A549 (cell line): ENCODE data around the gene INPP4B. TPM values are rescaled to one million over a fixed set of nuclear protein-coding genes. Genes with fewer than 3 reads are reported as not detected.

ENCODE experiments used
- ATAC-seq, 2 experiments: fragments of 200-7000 bp in 1 of 2; fragments of >200 bp in 1 of 2; cut with Nextera tagmentation in 1 of 2; cut with Tn5 transposase in 1 of 2; 3 replicates each; pipeline versions ENCODE4 v1.8.0 to v1.9.1; 2018 to 2020; ENCODE audit warnings: mild to moderate bottlenecking in 1 of 2, moderate library complexity in 1 of 2
- CTCF ChIA-PET: fragments of 300-600 bp; sonication (Branson Sonifier 250); formaldehyde crosslinking; extraction: SDS; loops from one replicate; lab custom pipeline; 2021; ENCODE audit warnings: antibody characterized with exemption, inconsistent platforms; lab: Yijun Ruan, JAX
- POLR2A ChIA-PET: fragments of 350-600 bp; formaldehyde crosslinking; extraction: SDS; loops from one replicate; lab custom pipeline; 2021; ENCODE audit warnings: antibody characterized with exemption, inconsistent platforms; lab: Yijun Ruan, JAX
- DNase-seq, 2 experiments: peaks; one replicate each; pipeline versions ENCODE4 v3.0.0 to v3.0.0-alpha.2; 2011 to 2016; ENCODE audit warnings: low read depth in 1 of 2, low spot score in 1 of 2
- FAIRE-seq: peaks from 2 replicates; lab custom pipeline; 2011; peaks lifted over from hg19 to GRCh38; lab: Jason Lieb, UNC
- H3K27ac ChIP-seq, 2 experiments: fragments of >200 bp; sonication (Bioruptor Twin); formaldehyde crosslinking; 3 replicates each; pipeline ENCODE4 v1.5.1; 2016 to 2017
- H3K4me1 ChIP-seq: fragments of >200 bp; sonication (Bioruptor Twin); formaldehyde crosslinking; 3 replicates; pipeline ENCODE4 v1.6.1; 2016
- H3K4me2 ChIP-seq: fragments of >200 bp; sonication (Bioruptor Twin); formaldehyde crosslinking; 3 replicates; pipeline ENCODE4 v1.6.1; 2016
- H3K4me3 ChIP-seq: fragments of >200 bp; sonication (Bioruptor Twin); formaldehyde crosslinking; 3 replicates; pipeline ENCODE4 v1.5.1; 2016
- H3K9me3 ChIP-seq: fragments of >200 bp; sonication (Bioruptor Twin); formaldehyde crosslinking; 3 replicates; pipeline ENCODE4 v1.6.1; 2016
- CBX2 ChIP-seq: fragments of 200-600 bp; sonication (generic); IDR thresholded peaks from 2 replicates; pipeline ENCODE4 v1.6.1; 2016; ENCODE audit warnings: low read depth, mild to moderate bottlenecking, borderline replicate concordance
- CHD4 ChIP-seq: fragments of 200-600 bp; sonication (generic); IDR thresholded peaks from 2 replicates; pipeline ENCODE4 v1.6.1; 2016; ENCODE audit warnings: antibody characterized with exemption, mild to moderate bottlenecking, borderline replicate concordance
- EHF ChIP-seq: fragments of 250-450 bp; sonication (Bioruptor Pico); IDR thresholded peaks from 2 replicates; pipeline ENCODE4 v1.5.0; 2020; ENCODE audit warnings: mild to moderate bottlenecking
- EP300 ChIP-seq, 2 experiments: fragments of >200 bp; sonication (Bioruptor Twin); formaldehyde crosslinking; IDR thresholded peaks; 2 replicates in 1 of 2; 3 replicates in 1 of 2; pipeline ENCODE4 v1.6.1; 2016 to 2017
- FOSB ChIP-seq: fragments of 250-450 bp; sonication (Bioruptor Pico); IDR thresholded peaks from 2 replicates; pipeline ENCODE4 v1.5.0; 2020; ENCODE audit warnings: mild to moderate bottlenecking, moderate library complexity
- FOSL2 ChIP-seq, 2 experiments: fragments of 450-650 bp in 1 of 2; fragments of >200 bp in 1 of 2; sonication (Bioruptor Twin) in 1 of 2; formaldehyde crosslinking; IDR thresholded peaks; 2 replicates each; pipeline versions ENCODE4 v1.5.0 to v1.6.1; 2016 to 2020; ENCODE audit warnings: mild to moderate bottlenecking in 1 of 2, moderate library complexity in 1 of 2
- FOXS1 ChIP-seq: fragments of 250-450 bp; sonication (Bioruptor Pico); IDR thresholded peaks from 2 replicates; pipeline ENCODE4 v1.5.0; 2020; ENCODE audit warnings: mild to moderate bottlenecking, moderate library complexity
- HDAC2 ChIP-seq: fragments of 200-600 bp; sonication (generic); IDR thresholded peaks from 2 replicates; pipeline ENCODE4 v1.6.1; 2016
- HEYL ChIP-seq: fragments of 250-450 bp; sonication (Bioruptor Pico); IDR thresholded peaks from 2 replicates; pipeline ENCODE4 v1.8.0; 2021; ENCODE audit warnings: mild to moderate bottlenecking, moderate library complexity
- HOXA7 ChIP-seq: fragments of 250-450 bp; sonication (Bioruptor Pico); IDR thresholded peaks from 2 replicates; pipeline ENCODE4 v1.5.0; 2020; ENCODE audit warnings: mild to moderate bottlenecking, moderate library complexity
- JUN ChIP-seq, 2 experiments: fragments of >200 bp; sonication (Bioruptor Twin); formaldehyde crosslinking; IDR thresholded peaks; 2 replicates in 1 of 2; 3 replicates in 1 of 2; pipeline ENCODE4 v1.6.1; 2016 to 2017
- KDM5A ChIP-seq: fragments of 200-600 bp; sonication (generic); IDR thresholded peaks from 2 replicates; pipeline ENCODE4 v1.6.1; 2016; ENCODE audit warnings: antibody characterized with exemption, mild to moderate bottlenecking
- MYC ChIP-seq: IDR thresholded peaks from 2 replicates; pipeline ENCODE4 v1.6.1; 2012; ENCODE audit warnings: mild to moderate bottlenecking, inconsistent platforms, low read length, improper control_type of control experiment, borderline replicate concordance
- NPAS2 ChIP-seq: fragments of 250-450 bp; sonication (Bioruptor Pico); IDR thresholded peaks from 2 replicates; pipeline ENCODE4 v1.8.0; 2022; ENCODE audit warnings: mild to moderate bottlenecking, moderate library complexity, borderline replicate concordance
- POLR2AphosphoS2 ChIP-seq: conservative IDR thresholded peaks from 2 replicates; pipeline ENCODE4 v1.6.1; 2012; ENCODE audit warnings: low read length, improper control_type of control experiment, inconsistent platforms
- RARB ChIP-seq: fragments of 250-450 bp; sonication (Bioruptor Pico); IDR thresholded peaks from 2 replicates; pipeline ENCODE4 v1.8.0; 2021; ENCODE audit warnings: mild to moderate bottlenecking, moderate library complexity
- RCOR1 ChIP-seq: fragments of 150-350 bp; IDR thresholded peaks from 2 replicates; pipeline ENCODE4 v1.6.1; 2014; ENCODE audit warnings: antibody characterized with exemption, low read length, low read depth
- RFX5 ChIP-seq: fragments of 450-650 bp; IDR thresholded peaks from 2 replicates; pipeline ENCODE4 v1.7.1; 2014; ENCODE audit warnings: antibody characterized with exemption, mild to moderate bottlenecking, moderate library complexity
- SREBF2 ChIP-seq: fragments of 450-650 bp; IDR thresholded peaks from 2 replicates; pipeline ENCODE4 v1.6.1; 2014; ENCODE audit warnings: mild to moderate bottlenecking, moderate library complexity
- TP53 ChIP-seq: fragments of 250-450 bp; sonication (Bioruptor Pico); IDR thresholded peaks from 2 replicates; pipeline ENCODE4 v1.5.0; 2021; ENCODE audit warnings: mild to moderate bottlenecking, moderate library complexity
- USF2 ChIP-seq: fragments of 450-650 bp; IDR thresholded peaks from 2 replicates; pipeline ENCODE4 v1.6.1; 2014; ENCODE audit warnings: antibody characterized with exemption
- ZC3H11A ChIP-seq: fragments of 450-650 bp; IDR thresholded peaks from 2 replicates; pipeline ENCODE4 v1.6.1; 2014; ENCODE audit warnings: antibody characterized with exemption, mild to moderate bottlenecking
- ZSCAN20 ChIP-seq: fragments of 250-450 bp; sonication (Bioruptor Pico); IDR thresholded peaks from 2 replicates; pipeline ENCODE4 v1.8.0; 2022; ENCODE audit warnings: mild to moderate bottlenecking, moderate library complexity
- WGBS: methylation state at CpG from one replicate; pipeline ENCODE4 v1.1.6; 2017; ENCODE audit errors: missing lambda C conversion rate; 5-methylcytosine and 5-hydroxymethylcytosine counted together
- polyA plus RNA-seq, 4 experiments: library from polyadenylated mRNA; depleted of rRNA in 3 of 4; stranded (reverse); fragments of >200 nt; fragmentation: RNase III in 1 of 4; extraction: RNeasy Plus Mini Kit Qiagen cat#74134 plus additional on column Dnase treatment in 1 of 4; gene quantifications; 2 replicates in 3 of 4; 3 replicates in 1 of 4; pipeline ENCODE4 v1.2.3, GENCODE V29; 2011 to 2017
- TF ChIP-seq, protein P1 (sequence below): IDR thresholded peaks from 2 replicates; pipeline ENCODE4 v1.6.1; 2012
- TF ChIP-seq, protein P2 (sequence below): fragments of 150-350 bp; IDR thresholded peaks from 2 replicates; pipeline ENCODE4 v1.6.1; 2014; ENCODE audit warnings: low read depth, mild to moderate bottlenecking, low read length
- TF ChIP-seq, protein P3 (sequence below): fragments of 200-600 bp; sonication (generic); IDR thresholded peaks from 2 replicates; pipeline ENCODE4 v1.6.1; 2016; ENCODE audit warnings: antibody characterized with exemption, mild to moderate bottlenecking, moderate library complexity

The INPP4B gene
- polyA plus RNA-seq, 2 of the 4 experiments (the other 2 are of a cell fraction) = 7.2 to 14.9 TPM

DNA sequence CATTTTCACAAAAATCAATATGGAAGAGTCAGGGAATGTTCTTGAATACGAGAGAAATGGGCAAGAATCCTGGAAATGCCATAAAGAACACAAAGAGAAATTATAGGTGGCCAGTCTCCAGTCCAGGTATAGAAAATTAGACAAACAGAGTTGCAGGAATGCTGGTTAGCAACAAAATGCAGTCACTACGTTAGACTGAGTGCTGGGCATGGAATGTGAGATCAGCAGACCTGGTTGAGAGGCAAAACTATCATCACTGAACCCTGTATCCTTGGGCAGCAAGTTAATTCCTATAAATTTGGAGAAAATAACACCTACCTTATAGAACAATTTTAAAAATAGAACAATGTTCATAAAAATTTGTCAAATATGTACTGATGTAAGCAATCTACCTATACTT is 417.4 kb downstream of the INPP4B start:
- TF ChIP-seq ZC3H11A = no peak
- TF ChIP-seq TP53 (CRISPR knock-in tag) = no peak
- TF ChIP-seq CHD4 = no peak
- no peak for TF ChIP-seq FOXS1
- TF ChIP-seq KDM5A = no peak
- TF ChIP-seq HOXA7 (CRISPR knock-in tag) = no peak
- TF ChIP-seq RCOR1 = no peak
- no peak for TF ChIP-seq HDAC2
- no peak for TF ChIP-seq SREBF2
- no peak for TF ChIP-seq HEYL (CRISPR knock-in tag)
- no peak for TF ChIP-seq CBX2
- TF ChIP-seq, protein P1, sequence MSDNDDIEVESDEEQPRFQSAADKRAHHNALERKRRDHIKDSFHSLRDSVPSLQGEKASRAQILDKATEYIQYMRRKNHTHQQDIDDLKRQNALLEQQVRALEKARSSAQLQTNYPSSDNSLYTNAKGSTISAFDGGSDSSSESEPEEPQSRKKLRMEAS = no peak
- no peak for TF ChIP-seq FOSB (CRISPR knock-in tag)
- TF ChIP-seq NPAS2 = no peak
- no peak for TF ChIP-seq RFX5
- no peak for TF ChIP-seq JUN (IDR thresholded peaks at IDR 0.05)
- TF ChIP-seq FOSL2 (IDR thresholded peaks at IDR 0.05) = no peak
- no peak for TF ChIP-seq FOSL2 (CRISPR knock-in tag; IDR thresholded peaks at IDR 0.05)
- no peak for TF ChIP-seq EP300 (IDR thresholded peaks at IDR 0.05)
- no peak for TF ChIP-seq EHF (CRISPR knock-in tag)
- POLR2A ChIA-PET = no interaction called here
- CTCF ChIA-PET = no interaction called here
- Histone ChIP-seq H3K4me3 (no peak overlapping the region), H3K4me1 (no peaks in the 10 kb centered on the region), H3K27ac (no peak overlapping the region), H3K9me3 (no peaks in the 10 kb centered on the region), H3K4me2 (no peak overlapping the region)
- ATAC-seq (no peak), FAIRE-seq (no peak), DNase-seq (no peak)
- 83% methylated on average over 2 of the region's 2 CpGs for WGBS

DNA sequence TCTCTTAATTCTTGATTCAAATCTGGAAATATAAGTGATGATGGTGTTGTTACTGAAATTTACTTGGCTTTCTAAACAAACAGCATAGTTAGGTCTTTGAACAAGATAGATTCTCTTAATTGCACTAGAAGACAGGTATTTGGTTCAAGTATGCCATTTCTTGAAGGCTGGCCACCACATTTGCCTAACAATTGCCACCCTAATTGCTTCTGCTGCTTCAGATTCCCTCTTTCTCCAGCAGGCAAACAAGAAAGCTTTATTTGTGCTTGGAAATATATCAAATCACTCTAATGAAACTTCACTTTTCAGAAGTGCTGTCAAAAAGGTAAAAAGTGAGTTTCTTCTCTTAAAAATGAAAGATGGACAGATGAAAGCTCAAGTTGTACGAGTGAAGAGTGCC is 418.6 kb downstream of the INPP4B start:
- ATAC-seq (no peak), DNase-seq (no peak), FAIRE-seq (no peak)
- POLR2A ChIA-PET = no interaction called here
- Histone ChIP-seq H3K27ac (no peak overlapping the region), H3K4me2 (no peak overlapping the region), H3K4me1 (no peaks in the 10 kb centered on the region), H3K9me3 (no peaks in the 10 kb centered on the region), H3K4me3 (no peak overlapping the region)
- CTCF ChIA-PET = interaction anchor here (0.8 kb wide), 1 partner anchor 13 kb away, joined by 3 read pairs; no protein-coding TSS in a partner anchor
- WGBS = 85% methylated on average over 1 of the region's 1 CpG
- TF ChIP-seq TP53 (CRISPR knock-in tag) (no peak), RARB (no peak), RFX5 (no peak), USF2 (no peak), POLR2AphosphoS2 (no peak), HOXA7 (CRISPR knock-in tag) (no peak), MYC (no peak), ZSCAN20 (CRISPR knock-in tag) (no peak)
- TF ChIP-seq, protein P2, sequence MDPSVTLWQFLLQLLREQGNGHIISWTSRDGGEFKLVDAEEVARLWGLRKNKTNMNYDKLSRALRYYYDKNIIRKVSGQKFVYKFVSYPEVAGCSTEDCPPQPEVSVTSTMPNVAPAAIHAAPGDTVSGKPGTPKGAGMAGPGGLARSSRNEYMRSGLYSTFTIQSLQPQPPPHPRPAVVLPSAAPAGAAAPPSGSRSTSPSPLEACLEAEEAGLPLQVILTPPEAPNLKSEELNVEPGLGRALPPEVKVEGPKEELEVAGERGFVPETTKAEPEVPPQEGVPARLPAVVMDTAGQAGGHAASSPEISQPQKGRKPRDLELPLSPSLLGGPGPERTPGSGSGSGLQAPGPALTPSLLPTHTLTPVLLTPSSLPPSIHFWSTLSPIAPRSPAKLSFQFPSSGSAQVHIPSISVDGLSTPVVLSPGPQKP = no peak
- TF ChIP-seq, protein P3, sequence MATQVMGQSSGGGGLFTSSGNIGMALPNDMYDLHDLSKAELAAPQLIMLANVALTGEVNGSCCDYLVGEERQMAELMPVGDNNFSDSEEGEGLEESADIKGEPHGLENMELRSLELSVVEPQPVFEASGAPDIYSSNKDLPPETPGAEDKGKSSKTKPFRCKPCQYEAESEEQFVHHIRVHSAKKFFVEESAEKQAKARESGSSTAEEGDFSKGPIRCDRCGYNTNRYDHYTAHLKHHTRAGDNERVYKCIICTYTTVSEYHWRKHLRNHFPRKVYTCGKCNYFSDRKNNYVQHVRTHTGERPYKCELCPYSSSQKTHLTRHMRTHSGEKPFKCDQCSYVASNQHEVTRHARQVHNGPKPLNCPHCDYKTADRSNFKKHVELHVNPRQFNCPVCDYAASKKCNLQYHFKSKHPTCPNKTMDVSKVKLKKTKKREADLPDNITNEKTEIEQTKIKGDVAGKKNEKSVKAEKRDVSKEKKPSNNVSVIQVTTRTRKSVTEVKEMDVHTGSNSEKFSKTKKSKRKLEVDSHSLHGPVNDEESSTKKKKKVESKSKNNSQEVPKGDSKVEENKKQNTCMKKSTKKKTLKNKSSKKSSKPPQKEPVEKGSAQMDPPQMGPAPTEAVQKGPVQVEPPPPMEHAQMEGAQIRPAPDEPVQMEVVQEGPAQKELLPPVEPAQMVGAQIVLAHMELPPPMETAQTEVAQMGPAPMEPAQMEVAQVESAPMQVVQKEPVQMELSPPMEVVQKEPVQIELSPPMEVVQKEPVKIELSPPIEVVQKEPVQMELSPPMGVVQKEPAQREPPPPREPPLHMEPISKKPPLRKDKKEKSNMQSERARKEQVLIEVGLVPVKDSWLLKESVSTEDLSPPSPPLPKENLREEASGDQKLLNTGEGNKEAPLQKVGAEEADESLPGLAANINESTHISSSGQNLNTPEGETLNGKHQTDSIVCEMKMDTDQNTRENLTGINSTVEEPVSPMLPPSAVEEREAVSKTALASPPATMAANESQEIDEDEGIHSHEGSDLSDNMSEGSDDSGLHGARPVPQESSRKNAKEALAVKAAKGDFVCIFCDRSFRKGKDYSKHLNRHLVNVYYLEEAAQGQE = no peak
